SK-N-MC (cell line): ENCODE measurements around the gene PTPN7.
"Not testable (repeated sequence)": the region's sequence is repeated elsewhere in the genome, so short reads cannot be mapped to it uniquely, and the experiment has no call there.

Experiments
- DNase-seq: peaks from one replicate; pipeline ENCODE4 v3.0.0-alpha.2; 2011; ENCODE audit warnings: low read depth, low spot score
- H3K27ac ChIP-seq: fragments of 200-600 bp; sonication (generic); 2 replicates; pipeline ENCODE4 v1.5.1; 2016; ENCODE audit warnings: mixed run types
- H3K36me3 ChIP-seq: fragments of 200-600 bp; sonication (generic); 2 replicates; pipeline ENCODE4 v1.6.1; 2017; ENCODE audit warnings: antibody characterized with exemption, low read length, mixed read lengths; ENCODE audit not compliant: insufficient read depth
- H3K4me3 ChIP-seq: fragments of 200-600 bp; sonication (generic); 2 replicates; pipeline ENCODE4 v1.5.1; 2016
- H3K9ac ChIP-seq: fragments of 200-600 bp; sonication (generic); 2 replicates; pipeline ENCODE4 v1.8.0; 2017; ENCODE audit warnings: mixed run types, mixed read lengths; ENCODE audit not compliant: insufficient read length
- H3K9me3 ChIP-seq: fragments of 200-600 bp; sonication (generic); 2 replicates; pipeline ENCODE4 v1.6.1; 2017; ENCODE audit warnings: low read depth, mild to moderate bottlenecking, antibody characterized with exemption, low read length, moderate library complexity, mixed read lengths
- EZH2 ChIP-seq: fragments of 200-600 bp; sonication (generic); IDR thresholded peaks from one replicate; pipeline ENCODE4 v1.6.1; 2017; ENCODE audit warnings: antibody characterized with exemption
- FOXP2 ChIP-seq: optimal IDR thresholded peaks from 2 replicates; pipeline ENCODE3; 2011; ENCODE audit warnings: mild to moderate bottlenecking, moderate library complexity; ENCODE audit not compliant: insufficient read depth; ENCODE audit errors: extremely low read length, control extremely low read depth
- POLR2AphosphoS5 ChIP-seq: IDR thresholded peaks from 2 replicates; pipeline ENCODE4 v1.6.1; 2012; ENCODE audit warnings: mild to moderate bottlenecking, low read depth, low read length, borderline replicate concordance

PTPN7 gene

GRCh38 chr1:202112859-202113689 is 47.3 kb downstream of the PTPN7 start:
- Histone ChIP-seq H3K36me3 (no peaks in the 10 kb centered on the region), H3K4me3 (no peak overlapping the region), H3K9ac (no peak overlapping the region), H3K27ac (no peak overlapping the region), H3K9me3 (no peaks in the 10 kb centered on the region)
- TF ChIP-seq POLR2AphosphoS5 (no peak), FOXP2 (no peak), EZH2 (no peak)
- no peak for DNase-seq

- H3K9ac ChIP-seq, H3K36me3 ChIP-seq, DNase-seq, H3K4me3 ChIP-seq, H3K27ac ChIP-seq, H3K9me3 ChIP-seq: not testable (repeated sequence)
These were observed 48.8 kb downstream of the PTPN7 start for GRCh38 chr1:202111589-202111988.

GRCh38 chr1:202110977-202111376 is 49.4 kb downstream of the PTPN7 start:
- no peak for DNase-seq
- H3K36me3 ChIP-seq: no peaks in the 10 kb centered on the region
- no peaks in the 10 kb centered on the region for H3K9me3 ChIP-seq
- TF ChIP-seq POLR2AphosphoS5: no peak
- no peak for TF ChIP-seq EZH2
- TF ChIP-seq FOXP2: no peak
- H3K9ac ChIP-seq: no peak overlapping the region
- H3K4me3 ChIP-seq: no peak overlapping the region
- no peak overlapping the region for H3K27ac ChIP-seq

GRCh38 chr1:202107801-202108731 is 52.3 kb downstream of the PTPN7 start:
- Histone ChIP-seq H3K27ac (no peak overlapping the region), H3K4me3 (no peak overlapping the region), H3K9ac (no peak overlapping the region), H3K36me3 (no peaks in the 10 kb centered on the region), H3K9me3 (no peaks in the 10 kb centered on the region)
- DNase-seq: no peak
- TF ChIP-seq FOXP2 (no peak), EZH2 (no peak), POLR2AphosphoS5 (no peak)

GRCh38 chr1:202107321-202107761 is 53.1 kb downstream of the PTPN7 start:
- H3K36me3 ChIP-seq: no peaks in the 10 kb centered on the region
- DNase-seq: no peak
- no peak overlapping the region for H3K9ac ChIP-seq
- H3K27ac ChIP-seq: no peak overlapping the region
- no peak overlapping the region for H3K4me3 ChIP-seq
- H3K9me3 ChIP-seq: no peaks in the 10 kb centered on the region
- no peak for TF ChIP-seq FOXP2
- TF ChIP-seq EZH2: no peak
- TF ChIP-seq POLR2AphosphoS5: no peak

- Histone ChIP-seq H3K9ac (no peak overlapping the region), H3K9me3 (no peaks in the 10 kb centered on the region), H3K27ac (no peak overlapping the region), H3K36me3 (no peaks in the 10 kb centered on the region), H3K4me3 (no peak overlapping the region)
- no peak for DNase-seq
- no peak for TF ChIP-seq POLR2AphosphoS5
- TF ChIP-seq EZH2: no peak
- TF ChIP-seq FOXP2: no peak
These were observed 53.8 kb downstream of the PTPN7 start for GRCh38 chr1:202106340-202107254.

- Histone ChIP-seq H3K9me3 (no peaks in the 10 kb centered on the region), H3K27ac (no peak overlapping the region)
- TF ChIP-seq EZH2: no peak
- TF ChIP-seq POLR2AphosphoS5: no peak
- TF ChIP-seq FOXP2: no peak
These were observed 54.6 kb downstream of the PTPN7 start for GRCh38 chr1:202105571-202106339.

GRCh38 chr1:202104073-202104472 is 56.3 kb downstream of the PTPN7 start:
- no peaks in the 10 kb centered on the region for H3K36me3 ChIP-seq
- no peak for DNase-seq
- no peak for TF ChIP-seq EZH2
- TF ChIP-seq FOXP2: no peak
- no peak for TF ChIP-seq POLR2AphosphoS5
- no peak overlapping the region for H3K4me3 ChIP-seq
- no peak overlapping the region for H3K27ac ChIP-seq
- no peaks in the 10 kb centered on the region for H3K9me3 ChIP-seq
- no peak overlapping the region for H3K9ac ChIP-seq

More at GRCh38 chr1:202105571-202106339, 54.6 kb downstream of the PTPN7 start:
- H3K9ac ChIP-seq: peak overlapping the region; percentile 34
- no peak for DNase-seq
- no peaks in the 10 kb centered on the region for H3K36me3 ChIP-seq
- peak overlapping the region; percentile 59 for H3K4me3 ChIP-seq
